HS-5 (cell line): Measurements from ENCODE around the gene VAX1.
"Not testable (repeated sequence)": the region's sequence is repeated elsewhere in the genome, so short reads cannot be mapped to it uniquely, and the experiment has no call there.

Experiments
- DNase-seq: peaks from one replicate; pipeline ENCODE4 v3.0.0-alpha.2; 2012; ENCODE audit warnings: low read depth

Gene VAX1

GRCh38 chr10:117134306-117135025 is 3.6 kb downstream of the VAX1 start:
- no peak for DNase-seq

- no peak for DNase-seq
Observed at GRCh38 chr10:117134056-117134305, 4.1 kb downstream of the VAX1 start.

- no peak for DNase-seq
Observed at GRCh38 chr10:117133273-117134055, 4.6 kb downstream of the VAX1 start.

GRCh38 chr10:117132751-117133231 is 5.3 kb downstream of the VAX1 start:
- DNase-seq: no peak

GRCh38 chr10:117131376-117132327 is 6.4 kb downstream of the VAX1 start:
- no peak for DNase-seq

GRCh38 chr10:117130862-117131375 is 7.2 kb downstream of the VAX1 start:
- no peak for DNase-seq

- DNase-seq: no peak
Observed at GRCh38 chr10:117130346-117130745, 7.7 kb downstream of the VAX1 start.

GRCh38 chr10:117126645-117127044 is 11.4 kb downstream of the VAX1 start:
- not testable (repeated sequence) for DNase-seq

GRCh38 chr10:117126034-117126433 is 12.0 kb downstream of the VAX1 start:
- DNase-seq: no peak

- DNase-seq: no peak
Observed at GRCh38 chr10:117112220-117112619, 25.9 kb downstream of the VAX1 start.

GRCh38 chr10:117107238-117107637 is 30.8 kb downstream of the VAX1 start:
- DNase-seq: no peak

- DNase-seq: no peak
Observed at GRCh38 chr10:117096599-117097201, 41.4 kb downstream of the VAX1 start.

GRCh38 chr10:117094856-117095255 is 43.2 kb downstream of the VAX1 start:
- DNase-seq: no peak

GRCh38 chr10:117092386-117092785 is 45.7 kb downstream of the VAX1 start:
- DNase-seq: no peak

- no peak for DNase-seq
Observed at GRCh38 chr10:117090834-117091233, 47.2 kb downstream of the VAX1 start.

GRCh38 chr10:117087521-117087920 is 50.5 kb downstream of the VAX1 start:
- no peak for DNase-seq

GRCh38 chr10:117086546-117086945 is 51.5 kb downstream of the VAX1 start:
- no peak for DNase-seq

GRCh38 chr10:117084421-117085246 is 53.4 kb downstream of the VAX1 start:
- DNase-seq: not testable (repeated sequence)
